Measurements from ENCODE around the gene RPS6KL1. TPM values are rescaled to one million over a fixed set of nuclear protein-coding genes. Genes with fewer than 3 reads are reported as not detected.

Gene RPS6KL1
- polyA plus RNA-seq, 6 donors from 2014 or later = 0.34 to 0.42 TPM; not detected in 4

DNA sequence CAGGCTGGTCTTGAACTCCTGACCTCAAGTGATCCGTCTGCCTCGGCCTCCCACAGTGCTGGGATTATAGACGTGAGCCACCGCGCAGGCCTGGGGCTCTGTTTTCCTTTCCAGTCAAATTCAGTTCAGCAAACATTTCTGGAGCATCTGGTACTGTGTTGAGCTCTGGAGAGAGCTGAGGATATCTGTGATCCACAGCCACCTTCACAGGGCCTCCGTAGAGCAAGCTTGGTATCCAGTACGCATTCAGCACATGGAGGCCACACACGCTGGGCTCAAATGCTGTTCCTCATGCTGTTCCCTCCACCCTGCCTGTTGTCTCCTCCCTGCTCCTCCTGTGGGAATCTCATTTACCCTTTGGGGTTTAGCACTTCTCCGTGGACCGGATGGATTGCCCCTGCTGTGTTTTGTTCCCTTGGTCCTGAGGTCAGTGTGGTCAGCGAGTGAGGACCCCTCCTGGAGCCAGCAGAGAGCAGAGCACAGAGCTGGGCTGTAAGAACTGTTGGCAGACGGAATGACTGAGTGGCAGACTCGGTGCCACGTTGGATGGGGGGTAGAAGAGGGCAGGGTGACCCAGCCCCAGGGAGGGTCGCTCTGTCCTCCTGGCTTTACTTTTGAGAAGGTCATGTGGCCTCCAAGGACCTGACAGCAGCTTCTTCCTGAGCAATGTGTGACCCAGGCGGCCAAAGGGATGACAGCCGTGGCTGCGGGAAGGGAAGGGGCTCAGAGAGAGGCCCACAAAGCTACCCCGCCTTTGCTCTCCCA, 891 bp downstream of the RPS6KL1 start:
- Mint-ChIP-seq H3K9me3 (peaks cover 0 to 2% (median 0%) of the 10 kb centered on the region in 7 donors), H3K27ac (peak overlapping the region in 2 of 6 donors; percentile 22 to 32)
- no peak for ATAC-seq (ENCODE audit: low read depth in 2 of 2)

DNA sequence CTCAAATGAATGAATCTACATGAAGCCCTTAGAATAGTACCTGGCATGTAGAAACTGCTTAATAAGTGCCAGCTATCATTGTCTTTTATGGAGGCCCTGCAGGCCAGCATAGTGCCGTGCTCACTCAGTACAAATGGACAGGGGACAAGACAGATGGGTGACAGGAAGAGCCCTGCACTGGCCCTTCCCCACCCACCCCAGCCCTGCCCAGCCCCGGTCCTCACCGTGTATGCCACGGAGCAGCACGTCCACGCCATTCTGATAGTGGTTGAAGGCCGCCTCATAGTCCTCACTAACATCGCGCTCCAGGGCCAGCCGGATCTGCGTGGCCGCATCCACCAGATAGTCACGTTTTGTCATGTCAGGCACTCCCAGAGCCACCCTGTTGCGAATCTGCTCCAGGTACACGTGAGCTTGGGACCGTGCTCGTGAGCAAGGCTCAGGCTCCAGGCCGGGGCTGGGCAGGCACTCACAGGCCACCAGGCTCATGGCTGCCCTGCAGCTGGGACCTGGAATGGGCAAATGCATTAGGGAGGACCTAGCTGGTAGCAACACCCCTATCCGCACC, 1.9 kb downstream of the RPS6KL1 start:
- H3K4me1 Mint-ChIP-seq = peaks cover 5 to 13% (median 6%) of the 10 kb centered on the region in 3 donors
- H3K27ac Mint-ChIP-seq = no peak overlapping the region
- peak overlapping the region in 1 of 8 donors; percentile 16 for H3K4me3 Mint-ChIP-seq
- H3K36me3 Mint-ChIP-seq = no peaks in the 10 kb centered on the region
- ATAC-seq (ENCODE audit: low read depth in 2 of 2) = no peak
- H3K27me3 Mint-ChIP-seq = peaks cover 6 to 10% (median 6%) of the 10 kb centered on the region in 3 donors
- peaks cover 0 to 2% (median 0%) of the 10 kb centered on the region in 7 donors for H3K9me3 Mint-ChIP-seq
- no peak for DNase-seq

More for the DNA sequence above, 891 bp downstream of the RPS6KL1 start:
- no peak for DNase-seq
- Mint-ChIP-seq H3K36me3 (no peaks in the 10 kb centered on the region), H3K4me1 (peaks cover 5 to 13% (median 6%) of the 10 kb centered on the region in 3 donors), H3K4me3 (peak overlapping the region in 7 of 8 donors; percentile 16 to 75 (median 60)), H3K27me3 (peaks cover 6 to 17% (median 14%) of the 10 kb centered on the region in 3 donors)

DNA sequence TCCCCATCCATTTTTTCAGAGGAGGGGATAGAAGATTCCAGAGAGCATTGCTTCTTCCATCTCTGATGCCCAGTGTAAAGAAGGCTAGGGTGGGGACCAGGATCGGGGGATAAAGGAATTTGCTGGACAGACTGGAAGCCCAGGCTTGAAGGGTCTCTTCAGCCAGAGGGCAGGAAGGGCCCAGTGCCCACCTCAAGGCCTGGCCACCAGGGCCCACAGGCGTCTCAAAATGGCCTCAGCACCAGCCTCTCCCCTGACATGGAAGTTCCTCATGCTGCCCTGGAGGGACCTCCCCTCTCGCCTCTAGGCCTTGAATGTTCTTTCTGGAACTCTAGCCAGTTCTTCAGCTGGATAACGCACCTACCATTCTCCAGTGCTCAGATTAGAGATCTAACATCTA, 2.8 kb downstream of the RPS6KL1 start:
- no peak for DNase-seq
- Mint-ChIP-seq H3K9me3 (no peaks in the 10 kb centered on the region), H3K4me1 (peaks cover 5 to 13% (median 6%) of the 10 kb centered on the region in 3 donors), H3K4me3 (peak overlapping the region in 2 of 8 donors; percentile 25 to 32), H3K27me3 (peaks cover 0 to 6% (median 5%) of the 10 kb centered on the region in 3 donors), H3K27ac (no peak overlapping the region), H3K36me3 (no peaks in the 10 kb centered on the region)
- ATAC-seq (ENCODE audit: low read depth in 2 of 2) = no peak

DNA sequence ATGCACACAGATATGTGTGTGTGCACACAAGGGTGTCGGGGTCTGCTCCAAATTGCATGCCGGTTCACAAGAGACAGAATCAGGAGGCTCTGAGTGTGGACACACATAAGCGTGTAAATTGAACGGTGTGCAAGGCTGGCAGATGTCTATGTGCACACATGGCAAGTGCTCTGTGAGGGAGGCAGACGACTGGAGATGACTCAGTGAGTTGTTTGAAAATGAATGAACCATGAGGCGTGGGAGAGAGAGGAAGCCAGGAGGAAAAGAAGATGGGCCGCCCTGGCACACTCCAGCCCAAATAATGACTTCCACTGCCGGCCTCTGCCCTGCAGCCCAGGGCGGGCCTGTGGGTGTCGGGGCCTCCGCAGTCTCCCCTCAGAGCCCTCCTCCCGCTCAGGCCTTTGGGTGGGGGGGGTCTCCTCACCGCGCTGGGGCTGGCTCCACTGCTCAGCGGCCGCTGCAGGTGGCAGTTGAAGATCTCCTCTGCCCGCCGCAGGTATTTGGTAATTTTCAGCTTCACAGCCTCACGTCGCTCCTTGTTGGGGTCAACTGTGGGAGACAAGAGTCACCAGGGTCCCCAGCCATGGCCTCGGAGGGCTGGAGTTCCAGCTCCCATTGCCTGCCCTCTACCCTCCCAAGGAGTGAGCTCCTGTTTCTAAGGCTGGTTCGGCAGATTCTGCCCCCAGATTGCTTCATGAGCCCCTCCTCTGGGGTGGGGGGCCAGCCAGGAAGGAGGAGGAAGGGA, 3.5 kb downstream of the RPS6KL1 start:
- Mint-ChIP-seq H3K27ac (peak overlapping the region in 1 of 6 donors; percentile 28), H3K4me3 (no peak overlapping the region), H3K36me3 (no peaks in the 10 kb centered on the region), H3K9me3 (no peaks in the 10 kb centered on the region), H3K27me3 (peaks cover 0 to 5% (median 0%) of the 10 kb centered on the region in 3 donors), H3K4me1 (peaks cover 5 to 13% (median 6%) of the 10 kb centered on the region in 3 donors)
- ATAC-seq (ENCODE audit: low read depth in 2 of 2) (no peak), DNase-seq (no peak)

DNA sequence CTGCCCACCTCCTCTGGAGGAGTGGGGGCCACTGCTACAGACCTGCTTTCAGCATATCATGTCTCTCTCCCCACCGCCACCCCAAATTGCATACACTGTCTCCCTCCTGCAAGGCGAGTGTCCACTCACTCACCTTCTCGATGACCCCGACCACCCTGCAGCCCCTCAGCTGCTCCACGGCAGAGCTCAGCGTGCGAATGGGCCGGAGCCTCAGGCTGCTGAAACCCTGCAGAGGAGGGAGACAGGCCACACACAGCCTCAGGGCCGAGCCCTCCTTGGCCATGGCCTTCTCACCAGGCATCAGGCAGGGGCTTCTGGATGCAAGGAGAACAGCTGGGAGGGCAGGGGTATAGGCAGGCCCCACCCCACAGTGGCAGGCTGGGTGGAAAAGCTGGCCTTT, 4.7 kb downstream of the RPS6KL1 start:
- Mint-ChIP-seq H3K36me3 (no peaks in the 10 kb centered on the region), H3K27me3 (no peaks in the 10 kb centered on the region), H3K9me3 (no peaks in the 10 kb centered on the region), H3K4me1 (peaks cover 0 to 6% (median 0%) of the 10 kb centered on the region in 3 donors), H3K4me3 (no peak overlapping the region), H3K27ac (no peak overlapping the region)
- ATAC-seq (ENCODE audit: low read depth in 2 of 2) = no peak
- no peak for DNase-seq

DNA sequence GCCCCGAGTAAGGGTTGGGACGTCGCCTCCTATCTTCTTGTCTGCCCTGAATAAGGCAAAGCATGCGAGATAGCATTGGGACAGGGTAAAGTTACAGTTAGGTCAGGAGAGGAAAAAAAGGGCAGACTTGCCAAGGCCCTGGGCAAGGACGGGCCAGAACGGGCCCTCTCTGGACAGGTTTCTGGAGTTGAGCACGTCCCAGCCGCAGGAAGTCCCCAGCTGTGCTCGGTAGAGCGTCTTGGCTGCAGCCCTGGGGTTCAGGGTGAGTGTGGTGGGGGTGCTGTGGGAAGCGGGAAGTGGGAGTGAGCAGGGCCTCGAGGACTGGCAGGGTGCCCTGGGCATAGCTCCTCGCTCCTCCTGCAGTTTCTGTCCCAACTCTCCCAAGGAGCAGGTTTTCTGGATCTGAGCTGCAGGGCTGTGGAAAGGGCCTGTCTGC, 5.4 kb downstream of the RPS6KL1 start:
- ATAC-seq (ENCODE audit: low read depth in 2 of 2) (no peak), DNase-seq (no peak)
- peak overlapping the region in 2 of 6 donors; percentile 13 to 85 for H3K27ac Mint-ChIP-seq
- H3K4me3 Mint-ChIP-seq = no peak overlapping the region
- H3K27me3 Mint-ChIP-seq = no peaks in the 10 kb centered on the region
- no peaks in the 10 kb centered on the region for H3K9me3 Mint-ChIP-seq
- peaks cover 0 to 4% (median 0%) of the 10 kb centered on the region in 3 donors for H3K4me1 Mint-ChIP-seq
- no peaks in the 10 kb centered on the region for H3K36me3 Mint-ChIP-seq

DNA sequence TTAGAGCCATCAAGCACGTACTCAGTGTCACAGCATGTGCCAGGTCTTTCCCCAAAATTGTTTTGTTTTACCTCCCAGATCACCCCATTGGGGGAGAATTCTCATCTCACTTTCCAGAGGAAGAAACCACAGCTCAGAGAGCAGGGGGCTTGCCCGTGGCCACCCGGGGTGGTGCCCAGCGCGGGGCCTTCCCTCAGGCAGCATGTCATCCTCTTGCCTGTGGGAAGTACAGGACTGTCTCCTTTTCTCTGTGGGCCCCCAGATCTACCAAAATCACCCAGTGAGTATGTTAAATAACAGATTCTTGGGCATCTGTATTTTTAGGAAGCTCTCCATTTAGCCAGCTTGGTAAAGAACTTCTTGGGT, 5.9 kb downstream of the RPS6KL1 start:
- Mint-ChIP-seq H3K27ac (peak overlapping the region in 2 of 6 donors; percentile 13 to 85), H3K4me3 (no peak overlapping the region), H3K4me1 (peaks cover 0 to under 1% (median 0%) of the 10 kb centered on the region in 3 donors), H3K36me3 (no peaks in the 10 kb centered on the region), H3K27me3 (no peaks in the 10 kb centered on the region), H3K9me3 (no peaks in the 10 kb centered on the region)
- no peak for ATAC-seq (ENCODE audit: low read depth in 2 of 2)
- no peak for DNase-seq

DNA sequence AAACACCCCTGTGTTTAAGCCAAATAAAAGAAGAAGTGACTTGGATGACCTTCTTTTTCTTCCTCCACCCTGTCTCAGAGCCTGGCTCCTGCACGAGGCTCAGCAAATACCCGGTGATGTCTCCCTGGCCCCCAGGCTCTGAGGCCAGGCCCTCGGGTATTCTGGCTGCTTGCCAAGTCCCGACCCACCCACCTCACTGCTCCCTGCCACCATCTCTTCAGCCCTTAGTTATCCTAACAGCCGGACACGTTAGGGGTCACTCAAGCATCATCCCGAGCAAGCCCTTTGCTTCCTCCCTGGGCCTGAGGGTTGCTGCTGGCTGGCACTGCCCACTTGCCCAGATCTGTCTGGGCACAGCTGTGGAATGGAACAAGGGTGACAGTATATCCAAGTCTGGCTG, 7.2 kb downstream of the RPS6KL1 start:
- Mint-ChIP-seq H3K4me1 (peaks cover 0 to 2% (median 0%) of the 10 kb centered on the region in 3 donors), H3K4me3 (no peak overlapping the region), H3K27ac (no peak overlapping the region), H3K9me3 (no peaks in the 10 kb centered on the region), H3K36me3 (no peaks in the 10 kb centered on the region), H3K27me3 (no peaks in the 10 kb centered on the region)
- DNase-seq (no peak), ATAC-seq (ENCODE audit: low read depth in 2 of 2) (no peak)

DNA sequence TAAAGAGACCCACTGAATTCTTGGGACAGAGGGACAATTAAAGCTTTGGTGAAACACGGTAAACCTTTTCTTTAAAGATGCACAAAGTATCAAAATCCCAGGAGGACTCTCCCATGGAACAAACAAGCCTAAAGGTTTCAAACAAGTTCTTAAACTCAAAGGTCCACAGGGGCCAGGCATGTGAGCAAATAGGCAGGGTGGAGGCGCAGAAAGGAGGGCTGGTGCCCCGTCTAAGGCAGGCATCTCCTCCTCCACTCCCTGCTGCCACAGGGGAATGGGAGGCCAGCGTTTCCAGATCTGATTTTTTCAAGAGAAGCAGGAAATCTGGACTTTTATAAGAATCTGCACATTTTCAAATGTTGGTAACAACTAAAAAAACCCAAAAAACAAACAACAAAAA, 7.6 kb downstream of the RPS6KL1 start:
- ATAC-seq (ENCODE audit: low read depth in 2 of 2) (no peak), DNase-seq (no peak)
- H3K4me3 Mint-ChIP-seq = no peak overlapping the region
- H3K36me3 Mint-ChIP-seq = no peaks in the 10 kb centered on the region
- no peaks in the 10 kb centered on the region for H3K9me3 Mint-ChIP-seq
- H3K27me3 Mint-ChIP-seq = no peaks in the 10 kb centered on the region
- H3K4me1 Mint-ChIP-seq = peaks cover 0 to 2% (median 0%) of the 10 kb centered on the region in 3 donors
- H3K27ac Mint-ChIP-seq = peak overlapping the region in 1 of 6 donors; percentile 30

DNA sequence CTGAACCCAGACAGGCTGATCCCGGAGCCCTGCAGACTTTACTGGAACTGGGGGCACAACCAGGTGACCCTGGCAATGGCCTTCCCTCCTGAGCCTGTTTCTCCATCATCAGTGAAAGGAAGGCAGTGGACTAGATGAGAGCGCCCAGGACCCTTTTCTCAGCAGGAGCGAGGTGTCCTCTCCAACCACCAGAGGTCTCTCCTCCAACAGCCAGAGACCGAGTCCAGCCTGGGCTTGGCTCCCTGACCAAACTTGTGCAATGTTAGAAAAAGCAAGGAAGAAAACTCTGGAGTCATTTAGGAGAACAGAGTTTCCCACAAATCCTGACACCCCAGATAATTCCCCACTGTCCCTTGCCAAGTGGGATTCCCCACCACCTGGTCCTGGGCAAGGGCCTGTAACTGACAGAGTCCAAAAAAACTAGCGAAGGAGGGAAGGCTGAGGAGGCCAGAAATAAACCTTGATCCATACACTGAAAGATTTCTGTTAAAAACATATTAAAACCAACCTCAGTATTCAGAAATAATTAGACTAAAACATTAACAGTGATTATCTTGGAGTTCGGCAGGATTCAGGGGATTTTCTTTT, 9.0 kb downstream of the RPS6KL1 start:
- DNase-seq = no peak
- no peaks in the 10 kb centered on the region for H3K27me3 Mint-ChIP-seq

DNA sequence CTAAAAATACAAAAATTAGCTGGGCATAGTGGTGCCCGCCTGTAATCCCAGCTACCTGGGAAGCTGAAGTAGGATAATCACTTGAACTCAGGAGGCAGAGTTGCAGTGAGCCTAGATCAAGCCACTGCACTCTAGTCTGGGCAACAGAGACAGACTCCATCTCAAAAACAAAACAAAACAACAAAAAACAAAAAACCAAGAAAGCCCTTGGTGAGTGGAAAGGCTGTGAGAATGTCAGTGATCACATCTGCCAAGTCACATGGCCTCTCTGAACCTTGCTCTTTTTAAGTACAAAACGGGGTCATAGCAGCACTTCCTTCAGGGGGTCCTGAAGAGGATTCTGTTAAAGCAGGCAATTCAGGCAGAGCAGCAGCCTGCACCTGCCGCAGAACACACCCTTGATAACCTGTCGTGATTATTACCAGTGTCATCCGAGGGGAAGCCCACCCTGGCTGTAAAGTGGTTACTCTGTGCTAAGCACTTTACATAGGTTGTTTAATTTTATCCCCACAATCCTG, 9.6 kb downstream of the RPS6KL1 start:
- Mint-ChIP-seq H3K27ac (no peak overlapping the region), H3K4me1 (peaks cover 0 to 2% (median 0%) of the 10 kb centered on the region in 3 donors), H3K36me3 (no peaks in the 10 kb centered on the region), H3K9me3 (no peaks in the 10 kb centered on the region), H3K27me3 (no peaks in the 10 kb centered on the region), H3K4me3 (no peak overlapping the region)
- ATAC-seq (ENCODE audit: low read depth in 2 of 2) = no peak
- DNase-seq = no peak

More for the DNA sequence above, 9.0 kb downstream of the RPS6KL1 start:
- no peaks in the 10 kb centered on the region for H3K36me3 Mint-ChIP-seq
- H3K4me3 Mint-ChIP-seq = no peak overlapping the region
- peaks cover 0 to 2% (median 0%) of the 10 kb centered on the region in 3 donors for H3K4me1 Mint-ChIP-seq
- no peaks in the 10 kb centered on the region for H3K9me3 Mint-ChIP-seq
- ATAC-seq (ENCODE audit: low read depth in 2 of 2) = no peak
- no peak overlapping the region for H3K27ac Mint-ChIP-seq

DNA sequence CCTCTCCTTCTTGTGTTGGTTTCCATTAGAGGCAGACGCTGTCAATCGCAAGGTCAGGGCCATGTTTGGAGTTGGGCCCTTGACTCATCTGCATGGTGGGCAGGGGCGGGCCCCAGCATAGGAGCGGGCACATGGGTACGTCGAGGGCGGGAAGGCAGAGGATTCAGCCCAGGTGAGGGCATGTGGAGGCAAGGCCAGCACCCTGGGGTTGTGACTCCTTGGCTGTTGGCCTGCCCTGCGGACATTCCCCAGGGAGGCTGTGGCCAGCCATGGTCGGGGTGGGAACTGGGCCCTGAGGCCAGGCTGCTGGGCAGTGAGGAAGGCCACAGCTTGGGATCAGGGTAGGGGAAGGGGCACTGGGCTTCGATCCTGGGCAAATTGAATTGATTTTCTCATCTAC, 10.3 kb downstream of the RPS6KL1 start:
- peak overlapping the region in 1 of 6 donors; percentile 93 for H3K27ac Mint-ChIP-seq
- H3K4me3 Mint-ChIP-seq = no peak overlapping the region
- ATAC-seq (ENCODE audit: low read depth in 2 of 2) (no peak), DNase-seq (no peak)
- H3K36me3 Mint-ChIP-seq = no peaks in the 10 kb centered on the region
- no peaks in the 10 kb centered on the region for H3K9me3 Mint-ChIP-seq
- H3K4me1 Mint-ChIP-seq = peaks cover 0 to 2% (median 0%) of the 10 kb centered on the region in 3 donors
- no peaks in the 10 kb centered on the region for H3K27me3 Mint-ChIP-seq

DNA sequence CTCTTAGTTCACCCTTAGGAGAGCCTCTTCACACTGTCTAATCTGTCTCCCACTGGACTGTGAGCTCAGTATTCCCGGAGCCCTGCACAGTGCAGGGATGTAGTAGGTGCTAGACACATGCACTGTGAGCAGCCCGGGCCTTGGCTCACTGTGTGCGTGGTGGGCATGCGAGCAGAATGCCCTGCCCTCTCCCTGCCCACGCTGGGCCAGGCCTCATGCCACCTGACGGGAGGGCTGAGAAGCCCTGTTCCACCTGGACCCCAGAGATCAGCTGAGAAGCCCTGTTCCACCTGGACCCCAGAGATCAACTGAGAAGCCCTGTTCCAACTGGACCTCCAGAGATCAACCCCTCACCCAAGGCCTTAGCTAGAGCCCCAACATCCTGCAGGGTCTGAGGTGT, 10.9 kb downstream of the RPS6KL1 start:
- H3K4me1 Mint-ChIP-seq = peaks cover 4 to 5% (median 5%) of the 10 kb centered on the region in 3 donors
- H3K36me3 Mint-ChIP-seq = no peaks in the 10 kb centered on the region
- no peak overlapping the region for H3K27ac Mint-ChIP-seq
- ATAC-seq (ENCODE audit: low read depth in 2 of 2) (no peak), DNase-seq (no peak)
- no peaks in the 10 kb centered on the region for H3K27me3 Mint-ChIP-seq
- no peaks in the 10 kb centered on the region for H3K9me3 Mint-ChIP-seq
- H3K4me3 Mint-ChIP-seq = no peak overlapping the region
